GM12801 (cell line): ENCODE results near the gene GAL3ST1.

Experiments
- TF ChIP-seq, protein P1 (sequence below): IDR thresholded peaks from one replicate; pipeline ENCODE4 v1.5.1; 2011; ENCODE audit warnings: control low read depth; ENCODE audit not compliant: insufficient read length; ENCODE audit errors: extremely low read depth

Gene GAL3ST1

DNA sequence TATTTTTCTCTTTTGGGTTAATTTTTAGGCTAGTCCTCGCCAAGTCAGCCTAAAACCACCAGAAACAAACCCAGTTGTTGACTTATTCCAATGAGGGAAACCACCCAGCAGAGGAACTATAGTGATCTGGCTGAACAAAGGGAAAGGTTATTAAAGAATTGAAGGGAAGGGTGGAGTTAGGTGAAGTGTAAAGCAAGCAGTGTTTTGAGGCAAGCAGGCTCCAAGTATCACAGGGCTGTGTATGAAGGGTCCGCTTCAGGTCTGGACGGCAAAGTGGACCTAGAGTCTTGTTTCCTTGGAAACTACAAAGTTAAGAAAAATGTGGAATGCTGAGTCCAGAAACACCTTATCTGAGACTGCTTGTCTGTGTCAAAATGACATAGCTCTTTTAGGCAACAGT is 29.3 kb upstream of the GAL3ST1 start:
- TF ChIP-seq, protein P1, sequence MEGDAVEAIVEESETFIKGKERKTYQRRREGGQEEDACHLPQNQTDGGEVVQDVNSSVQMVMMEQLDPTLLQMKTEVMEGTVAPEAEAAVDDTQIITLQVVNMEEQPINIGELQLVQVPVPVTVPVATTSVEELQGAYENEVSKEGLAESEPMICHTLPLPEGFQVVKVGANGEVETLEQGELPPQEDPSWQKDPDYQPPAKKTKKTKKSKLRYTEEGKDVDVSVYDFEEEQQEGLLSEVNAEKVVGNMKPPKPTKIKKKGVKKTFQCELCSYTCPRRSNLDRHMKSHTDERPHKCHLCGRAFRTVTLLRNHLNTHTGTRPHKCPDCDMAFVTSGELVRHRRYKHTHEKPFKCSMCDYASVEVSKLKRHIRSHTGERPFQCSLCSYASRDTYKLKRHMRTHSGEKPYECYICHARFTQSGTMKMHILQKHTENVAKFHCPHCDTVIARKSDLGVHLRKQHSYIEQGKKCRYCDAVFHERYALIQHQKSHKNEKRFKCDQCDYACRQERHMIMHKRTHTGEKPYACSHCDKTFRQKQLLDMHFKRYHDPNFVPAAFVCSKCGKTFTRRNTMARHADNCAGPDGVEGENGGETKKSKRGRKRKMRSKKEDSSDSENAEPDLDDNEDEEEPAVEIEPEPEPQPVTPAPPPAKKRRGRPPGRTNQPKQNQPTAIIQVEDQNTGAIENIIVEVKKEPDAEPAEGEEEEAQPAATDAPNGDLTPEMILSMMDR, result no peak

DNA sequence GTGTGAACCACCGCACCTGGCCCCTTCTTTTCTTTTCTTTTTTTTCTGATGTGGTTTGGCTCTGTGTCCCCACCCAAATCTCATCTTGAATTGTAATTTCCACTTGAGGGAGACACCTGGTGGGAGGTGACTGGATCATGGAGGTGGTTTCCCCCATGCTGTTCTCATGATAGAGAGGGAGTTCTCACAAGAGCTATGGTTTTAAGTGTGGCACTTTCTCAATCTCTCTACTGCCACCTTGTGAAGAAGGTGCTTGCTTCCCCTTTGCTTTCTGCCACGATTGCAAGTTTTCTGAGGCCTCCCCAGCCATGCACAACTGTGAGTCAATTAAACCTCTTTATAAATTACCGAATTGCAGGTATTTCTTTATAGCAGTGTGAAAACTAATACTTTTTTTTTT is 27.6 kb upstream of the GAL3ST1 start:
- TF ChIP-seq, protein P1, result no peak

DNA sequence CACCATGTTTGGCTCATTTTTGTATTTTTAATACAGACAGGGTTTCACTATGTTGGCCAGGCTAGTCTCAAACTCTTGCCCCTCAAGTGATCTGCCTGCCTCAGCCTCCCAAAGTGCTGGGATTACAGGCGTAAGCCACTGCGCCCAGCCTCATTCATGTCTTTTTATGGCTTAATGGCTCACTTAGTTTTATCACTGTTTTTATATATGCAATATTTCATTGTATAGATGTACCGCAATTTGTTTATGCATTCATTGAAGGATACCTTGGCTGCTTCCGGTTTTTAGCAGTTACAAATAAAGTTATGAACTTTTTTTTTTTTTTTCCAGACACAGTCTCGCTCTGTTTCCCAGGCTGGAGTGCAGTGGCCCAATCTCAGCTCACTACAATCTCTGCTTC is 27.0 kb upstream of the GAL3ST1 start:
- TF ChIP-seq, protein P1, result no peak

DNA sequence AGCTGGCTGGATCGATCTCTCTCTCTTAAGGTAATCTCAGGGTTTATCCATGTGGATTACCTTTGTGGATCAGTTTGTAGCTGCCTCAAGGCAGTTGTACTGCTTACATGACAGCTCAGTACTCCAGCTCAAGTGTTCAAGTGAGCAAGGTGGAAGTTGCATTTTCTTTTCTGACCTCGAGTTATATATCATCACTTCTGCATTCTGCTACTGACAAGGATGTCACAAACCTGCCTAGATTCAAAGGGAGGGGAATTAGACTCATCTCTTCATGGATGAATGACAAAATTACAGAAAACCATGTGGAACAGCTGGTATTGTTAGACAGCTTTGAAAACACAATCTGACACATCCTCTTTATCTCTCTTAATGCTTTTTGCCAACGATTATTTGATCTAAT is 26.5 kb upstream of the GAL3ST1 start:
- TF ChIP-seq, protein P1, result no peak

DNA sequence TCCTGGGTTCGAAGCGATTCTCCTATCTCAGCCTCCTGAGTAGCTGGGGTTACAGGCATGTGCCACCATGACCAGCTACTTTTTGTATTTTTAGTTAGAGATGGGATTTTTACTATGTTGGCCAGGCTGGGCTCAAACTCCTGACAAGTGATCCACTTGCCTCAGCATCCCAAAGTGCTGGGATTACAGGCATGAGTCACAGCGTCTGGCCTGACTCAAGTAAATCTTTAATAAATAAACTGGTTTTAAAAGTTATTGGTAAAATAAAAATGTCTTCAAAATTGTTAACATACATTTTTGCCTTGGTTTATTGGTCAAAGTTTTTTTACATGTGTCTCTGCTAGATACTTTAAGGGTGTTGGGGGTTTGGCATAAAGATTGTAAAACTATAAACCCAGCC is 24.5 kb upstream of the GAL3ST1 start:
- TF ChIP-seq, protein P1, result no peak

DNA sequence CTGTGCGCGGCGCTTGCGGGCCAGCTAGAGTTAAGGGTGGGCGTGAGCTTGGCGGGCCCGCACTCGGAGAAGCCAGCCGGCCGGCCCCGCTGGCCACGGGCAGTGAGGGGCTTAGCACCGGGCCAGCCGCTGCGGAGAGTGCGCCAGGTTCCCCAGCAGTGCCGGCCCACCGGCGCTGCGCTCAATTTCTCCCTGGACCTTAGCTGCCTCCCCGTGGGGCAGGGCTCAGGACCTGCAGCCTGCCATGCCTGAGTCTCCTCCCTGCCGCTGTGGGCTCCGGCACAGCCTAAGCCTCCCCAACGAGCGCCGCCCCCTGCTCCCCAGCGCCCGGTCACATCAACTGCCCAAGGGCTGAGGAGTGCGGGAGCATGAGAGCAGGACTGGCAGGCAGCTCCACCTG is 22.4 kb upstream of the GAL3ST1 start:
- TF ChIP-seq, protein P1, result no peak

DNA sequence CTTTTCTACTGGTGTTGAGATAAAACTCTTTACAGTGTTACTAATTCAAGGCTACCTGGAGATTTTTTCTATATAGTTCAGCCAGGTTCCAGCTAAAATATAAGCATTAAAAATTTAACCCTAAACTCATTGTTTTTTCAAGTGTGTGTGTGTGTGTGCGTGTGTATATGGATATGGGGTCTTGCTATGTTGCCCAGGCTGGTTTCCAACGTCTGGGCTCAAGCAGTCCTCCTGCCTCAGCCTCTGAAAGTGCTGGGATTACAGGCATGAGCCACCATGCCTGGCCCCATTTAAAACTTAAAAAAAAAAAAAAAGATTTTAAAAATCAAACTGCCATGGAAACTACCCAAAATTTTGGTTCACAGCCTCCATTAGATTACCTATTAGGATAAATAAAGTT is 21.7 kb upstream of the GAL3ST1 start:
- TF ChIP-seq, protein P1, result no peak
